NCI-H1436 (cell line): ENCODE data around the gene GAS5.

Source experiments
- DNase-seq: peaks from one replicate; lab custom pipeline; 2025; lab: John Stamatoyannopoulos, UW

Gene GAS5

GRCh38 chr1:173824315-173825081 is 43.3 kb downstream of the GAS5 start, which contains the start of the genes CENPL and DARS2:
CENPL (minus strand) TSS chr1:173824883; CDS start chr1:173811299, 13,584 bp downstream.
DARS2 (plus strand) TSS chr1:173824673; CDS start chr1:173825230, 557 bp downstream.
- DNase-seq, result peak; percentile 95

- DNase-seq, result no peak
These were observed 43.9 kb downstream of the GAS5 start for GRCh38 chr1:173823781-173824314.

GRCh38 chr1:173821680-173822079 is 46.1 kb downstream of the GAS5 start:
- no peak for DNase-seq

GRCh38 chr1:173818459-173818858 is 49.3 kb downstream of the GAS5 start:
- DNase-seq, result no peak
